ENCODE data around the gene GMCL2. TPM values are rescaled to one million over a fixed set of nuclear protein-coding genes. Genes with fewer than 3 reads are reported as not detected.

The GMCL2 gene
- total RNA-seq, 2 experiments from 2014 or later, result not detected

DNA sequence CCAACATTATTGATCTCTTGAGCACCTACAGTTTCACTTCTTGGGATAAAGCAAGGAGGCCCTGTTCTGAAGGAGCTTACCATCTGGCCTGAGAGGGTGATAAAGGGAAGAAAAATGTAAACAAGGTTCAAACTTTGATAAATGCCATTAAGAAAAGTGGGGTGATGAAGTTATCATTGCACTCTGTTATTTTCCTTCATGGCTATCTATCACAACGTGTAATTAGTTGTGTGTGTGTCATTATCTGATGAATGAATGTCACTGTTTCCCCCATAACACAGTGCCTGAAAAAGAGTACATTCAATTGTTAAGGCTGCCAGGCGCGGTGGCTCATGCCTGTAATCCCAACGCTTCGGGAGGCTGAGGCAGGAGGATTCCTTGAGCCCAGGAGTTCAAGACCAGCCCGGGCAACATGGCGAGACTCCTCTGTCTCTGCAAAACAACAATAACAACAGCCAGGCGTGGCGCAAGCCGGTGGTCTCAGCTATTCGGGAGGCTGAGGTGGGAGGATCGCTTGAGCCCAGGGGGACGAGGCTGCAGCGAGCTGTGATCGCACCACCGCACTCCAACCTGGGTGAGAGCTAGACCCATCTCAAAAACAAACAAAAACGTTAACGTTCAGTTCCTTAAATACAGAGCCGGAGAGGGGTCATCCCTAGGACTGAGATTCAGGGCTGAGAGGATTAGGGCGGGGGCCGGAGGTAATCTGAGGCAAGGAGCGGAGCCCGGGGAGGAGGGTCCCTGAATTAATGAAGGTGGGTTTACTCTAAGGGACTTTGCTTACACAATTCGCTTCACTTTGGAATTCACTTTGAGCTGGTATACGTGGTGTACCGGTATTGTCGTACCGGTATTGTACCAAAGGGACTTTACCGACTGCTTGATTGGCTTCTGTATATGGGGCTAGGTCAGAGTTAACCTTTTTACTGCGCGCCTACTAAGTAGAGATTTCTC is 34.4 kb downstream of the GMCL2 start:
- ChIA-PET POLR2A (interaction anchor here (0.6 kb wide), 2 partner anchors 76 to 689 kb away, joined by 3 read pairs; no protein-coding TSS in a partner anchor), CTCF (interaction anchor here (0.9 to 4.7 kb wide), 7 partner anchors 9 to 77 kb away, joined by 3 to 16 read pairs (median 5); no protein-coding TSS in a partner anchor)
- peaks cover 38% of the 10 kb centered on the region for H3K36me3 Mint-ChIP-seq (ENCODE audit: low read depth)
- H3K4me3 Mint-ChIP-seq, result peak overlapping the region; percentile 94
- H3K9me3 Mint-ChIP-seq, result no peaks in the 10 kb centered on the region
- no peaks in the 10 kb centered on the region for H3K27me3 Mint-ChIP-seq
- peaks cover 50% of the 10 kb centered on the region for H3K4me1 Mint-ChIP-seq
- no peak for DNase-seq
- peak overlapping the region; percentile 92 for H3K27ac Mint-ChIP-seq

DNA sequence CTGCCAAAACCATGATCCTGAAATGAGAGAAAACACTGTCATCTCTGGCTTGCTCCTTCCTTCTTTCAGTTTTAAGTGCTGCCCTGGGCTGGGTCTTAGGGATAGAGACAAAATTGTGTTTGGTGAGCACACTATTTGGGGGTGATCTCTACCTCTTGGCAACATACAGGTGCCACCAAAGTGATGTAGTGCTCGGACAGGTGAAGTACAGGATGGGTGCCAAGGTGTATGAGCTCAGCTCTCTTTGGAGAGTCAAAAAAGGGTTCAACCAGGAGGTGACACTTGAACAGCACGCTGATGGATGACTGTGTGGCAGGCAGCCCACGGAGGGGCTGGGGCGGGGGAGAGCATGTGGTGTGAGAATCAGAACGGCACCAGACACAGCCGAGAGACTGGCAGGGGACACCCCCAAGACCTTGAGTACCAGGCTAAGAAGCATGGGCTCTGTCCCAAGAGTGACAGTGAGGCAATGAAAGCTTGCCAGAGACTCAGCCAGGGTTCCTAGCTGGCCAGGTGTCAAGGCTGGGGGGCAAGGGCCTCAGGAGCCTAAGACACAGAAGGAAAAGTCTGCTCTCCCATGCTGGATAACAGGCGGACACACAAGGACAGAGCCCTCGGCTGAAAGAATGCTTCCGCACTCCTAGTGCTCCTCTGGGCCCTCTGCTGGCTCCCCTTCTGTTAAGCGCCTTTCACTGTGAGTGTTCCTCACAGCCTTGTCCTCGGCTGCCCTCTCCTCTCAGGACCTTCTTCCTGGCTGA is 36.0 kb downstream of the GMCL2 start:
- H3K36me3 Mint-ChIP-seq (ENCODE audit: low read depth), result peaks cover 45% of the 10 kb centered on the region
- ChIA-PET CTCF (interaction anchor here (4.7 kb wide), 1 partner anchor 75 kb away, joined by 16 read pairs; no protein-coding TSS in a partner anchor), POLR2A (interaction anchor here (0.5 kb wide), 1 partner anchor 20 kb away, joined by 3 read pairs; the partner anchor contains the start of gene RMND5B)
- DNase-seq, result no peak
- peaks cover 50% of the 10 kb centered on the region for H3K4me1 Mint-ChIP-seq
- no peaks in the 10 kb centered on the region for H3K9me3 Mint-ChIP-seq
- H3K4me3 Mint-ChIP-seq, result peak overlapping the region; percentile 43
- peak overlapping the region; percentile 58 for H3K27ac Mint-ChIP-seq
- no peaks in the 10 kb centered on the region for H3K27me3 Mint-ChIP-seq

DNA sequence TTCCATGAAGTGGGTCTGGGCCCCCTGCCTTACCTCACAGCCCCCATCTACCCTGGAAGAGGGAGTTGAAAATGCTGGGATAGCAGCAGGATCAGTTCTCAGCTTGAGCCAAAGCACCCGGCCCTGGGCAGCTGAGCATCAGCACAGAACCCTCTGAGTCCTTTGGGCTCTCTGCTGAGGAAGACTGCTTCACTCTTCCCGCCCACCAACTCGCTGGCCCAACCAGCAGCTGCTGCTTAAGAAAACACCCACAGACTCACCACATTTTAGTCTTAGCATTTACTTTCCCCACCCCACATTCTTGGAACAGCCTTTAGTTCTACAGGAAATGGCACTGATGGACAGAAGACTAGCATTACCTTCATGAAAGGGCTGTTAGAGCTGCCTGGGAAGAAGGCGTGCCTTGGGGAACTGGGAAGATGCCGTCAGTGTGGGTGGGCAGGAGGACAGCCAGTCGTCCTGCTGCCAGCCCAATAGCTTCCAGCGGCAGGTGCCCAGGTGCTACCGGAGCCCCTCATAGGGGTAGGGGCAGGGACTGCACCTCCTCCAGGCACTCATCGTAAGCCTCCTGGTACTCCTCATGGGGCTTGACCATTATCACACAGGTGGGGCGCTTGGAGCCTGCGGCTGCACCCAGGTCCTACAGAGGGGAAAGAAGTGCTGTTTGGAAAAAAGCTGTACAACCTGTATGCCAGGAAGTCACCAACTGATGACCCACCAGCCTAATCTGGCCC is 37.8 kb downstream of the GMCL2 start:
- ChIA-PET POLR2A (no interaction called here), CTCF (interaction anchor here (0.6 to 4.7 kb wide), 7 partner anchors 8 to 73 kb away, joined by 3 to 16 read pairs (median 3); partner anchors contain the start of gene RMND5B)
- Mint-ChIP-seq H3K27me3 (no peaks in the 10 kb centered on the region), H3K4me3 (no peak overlapping the region), H3K36me3 (ENCODE audit: low read depth) (peaks cover 51% of the 10 kb centered on the region), H3K27ac (peak overlapping the region; percentile 28), H3K9me3 (no peaks in the 10 kb centered on the region), H3K4me1 (peaks cover 50% of the 10 kb centered on the region)
- no peak for DNase-seq

DNA sequence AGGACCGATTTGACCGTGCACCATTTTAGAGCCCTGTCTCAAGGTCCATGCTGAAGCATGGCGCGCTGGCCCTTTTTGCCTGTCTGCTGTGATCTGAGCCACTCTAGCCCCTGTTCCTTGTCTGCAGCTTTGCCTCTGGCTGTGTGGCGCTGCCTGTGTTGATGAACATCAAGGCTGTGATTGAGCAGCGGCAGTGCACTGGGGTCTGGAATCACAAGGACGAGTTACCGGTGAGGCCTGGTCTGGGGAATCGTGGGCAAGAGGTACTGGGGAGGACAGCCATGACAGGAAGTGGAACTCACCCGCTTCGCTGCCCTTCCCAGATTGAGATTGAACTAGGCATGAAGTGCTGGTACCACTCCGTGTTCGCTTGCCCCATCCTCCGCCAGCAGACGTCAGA is 39.8 kb downstream of the GMCL2 start:
- H3K4me1 Mint-ChIP-seq, result peaks cover 38% of the 10 kb centered on the region

DNA sequence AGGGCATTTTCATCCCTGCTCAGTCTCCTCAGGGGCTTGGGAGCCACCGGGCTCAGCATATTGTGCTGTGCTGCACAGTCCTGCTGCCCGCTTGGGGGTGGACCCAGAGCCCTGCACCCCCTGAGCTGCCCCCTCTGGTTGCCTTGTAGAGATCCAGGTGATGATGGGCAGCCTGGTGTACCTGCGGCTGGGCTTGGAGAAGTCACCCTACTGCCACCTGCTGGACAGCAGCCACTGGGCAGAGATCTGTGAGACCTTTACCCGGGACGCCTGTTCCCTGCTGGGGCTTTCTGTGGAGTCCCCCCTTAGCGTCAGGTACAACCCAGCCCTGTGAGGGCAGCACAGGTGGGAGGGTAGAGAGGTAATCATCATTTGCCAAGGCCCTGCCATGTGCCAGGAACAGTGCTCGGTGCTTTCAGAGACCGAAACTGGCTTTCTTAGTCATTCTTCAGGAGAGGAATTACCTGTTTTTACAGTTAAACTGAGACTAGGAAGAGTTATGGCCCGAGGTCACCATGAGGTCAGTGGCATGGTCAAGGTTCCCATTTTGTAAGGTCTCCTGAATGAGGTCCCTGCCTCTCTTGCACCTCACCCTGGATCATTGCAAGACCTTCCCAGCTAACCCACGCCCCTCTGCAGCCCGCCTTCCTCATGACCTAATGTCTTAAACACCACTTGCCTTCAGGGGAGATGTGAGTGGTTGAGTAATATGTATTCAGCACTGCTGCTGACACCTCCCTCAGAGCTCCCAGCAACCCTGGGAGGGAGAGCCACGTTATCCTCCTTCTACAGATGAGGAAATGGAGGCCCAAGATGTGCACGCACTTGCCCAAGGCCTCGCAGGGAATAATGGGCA is 41.0 kb downstream of the GMCL2 start:
- Mint-ChIP-seq H3K4me1 (peaks cover 27% of the 10 kb centered on the region), H3K27me3 (no peaks in the 10 kb centered on the region), H3K9me3 (no peaks in the 10 kb centered on the region), H3K36me3 (ENCODE audit: low read depth) (peaks cover 43% of the 10 kb centered on the region), H3K4me3 (no peak overlapping the region), H3K27ac (no peak overlapping the region)
- CTCF ChIA-PET, result interaction anchor here (0.9 to 4.1 kb wide), 8 partner anchors 10 to 71 kb away, joined by 3 to 22 read pairs (median 6); no protein-coding TSS in a partner anchor
- peak; percentile 77 for DNase-seq
- POLR2A ChIA-PET, result no interaction called here

More for the DNA sequence above, 39.8 kb downstream of the GMCL2 start:
- no peak for DNase-seq
- CTCF ChIA-PET, result interaction anchor here (1.8 to 4.1 kb wide), 3 partner anchors 26 to 72 kb away, joined by 7 to 22 read pairs (median 16); no protein-coding TSS in a partner anchor
- no peak overlapping the region for H3K4me3 Mint-ChIP-seq
- no peaks in the 10 kb centered on the region for H3K9me3 Mint-ChIP-seq
- no peaks in the 10 kb centered on the region for H3K27me3 Mint-ChIP-seq
- POLR2A ChIA-PET, result no interaction called here
- H3K36me3 Mint-ChIP-seq (ENCODE audit: low read depth), result peaks cover 49% of the 10 kb centered on the region
- H3K27ac Mint-ChIP-seq, result no peak overlapping the region

DNA sequence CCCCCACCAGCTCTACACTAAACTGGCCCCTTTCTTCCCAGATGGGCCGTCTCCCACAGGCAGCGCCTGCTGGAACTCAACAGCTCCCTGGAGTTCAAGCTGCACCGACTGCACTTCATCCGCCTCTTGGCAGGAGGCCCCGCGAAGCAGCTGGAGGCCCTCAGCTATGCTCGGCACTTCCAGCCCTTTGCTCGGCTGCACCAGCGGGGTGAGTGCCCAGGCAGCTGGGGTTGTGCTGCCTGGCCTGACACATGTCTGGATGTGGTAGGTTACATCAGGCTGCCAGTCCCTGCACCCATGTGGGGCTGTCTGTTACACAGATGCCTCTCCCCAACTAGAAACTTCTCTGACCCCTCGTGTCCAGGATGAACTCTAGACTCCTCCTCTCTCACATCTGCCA is 43.3 kb downstream of the GMCL2 start:
- H3K27me3 Mint-ChIP-seq, result no peaks in the 10 kb centered on the region
- peaks cover 31% of the 10 kb centered on the region for H3K36me3 Mint-ChIP-seq (ENCODE audit: low read depth)
- peaks cover 5% of the 10 kb centered on the region for H3K4me1 Mint-ChIP-seq
- DNase-seq, result no peak
- ChIA-PET CTCF (interaction anchor here (0.8 to 2.3 kb wide), 6 partner anchors 8 to 67 kb away, joined by 3 to 21 read pairs (median 4); no protein-coding TSS in a partner anchor), POLR2A (no interaction called here)
- no peak overlapping the region for H3K4me3 Mint-ChIP-seq
- no peak overlapping the region for H3K27ac Mint-ChIP-seq
- no peaks in the 10 kb centered on the region for H3K9me3 Mint-ChIP-seq

DNA sequence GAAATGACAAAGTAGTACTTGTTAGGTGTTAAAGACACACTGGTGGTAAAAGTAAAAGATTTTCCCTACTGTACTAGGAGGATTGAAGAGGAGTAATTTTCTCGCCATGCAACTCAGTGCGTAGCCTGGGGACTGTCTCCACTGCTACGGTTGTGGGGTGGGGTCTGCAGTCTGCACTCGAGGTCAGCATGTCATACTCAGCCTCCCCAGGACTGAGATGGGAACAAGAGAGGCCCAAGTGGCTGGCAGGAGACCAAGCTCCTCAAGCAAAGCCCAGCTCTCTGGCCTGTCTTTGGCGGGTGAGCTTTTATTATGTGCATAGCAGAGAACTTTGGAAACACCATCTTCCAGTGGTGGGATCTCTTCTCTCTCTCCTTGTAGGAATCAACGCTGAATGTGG is 43.9 kb downstream of the GMCL2 start:
- Mint-ChIP-seq H3K4me3 (no peak overlapping the region), H3K36me3 (ENCODE audit: low read depth) (peaks cover 27% of the 10 kb centered on the region), H3K9me3 (no peaks in the 10 kb centered on the region), H3K27me3 (no peaks in the 10 kb centered on the region), H3K27ac (no peak overlapping the region), H3K4me1 (peaks cover 1% of the 10 kb centered on the region)
- CTCF ChIA-PET, result interaction anchor here (0.8 to 2.3 kb wide), 6 partner anchors 9 to 67 kb away, joined by 3 to 21 read pairs (median 4); no protein-coding TSS in a partner anchor
- DNase-seq, result no peak
- POLR2A ChIA-PET, result no interaction called here

DNA sequence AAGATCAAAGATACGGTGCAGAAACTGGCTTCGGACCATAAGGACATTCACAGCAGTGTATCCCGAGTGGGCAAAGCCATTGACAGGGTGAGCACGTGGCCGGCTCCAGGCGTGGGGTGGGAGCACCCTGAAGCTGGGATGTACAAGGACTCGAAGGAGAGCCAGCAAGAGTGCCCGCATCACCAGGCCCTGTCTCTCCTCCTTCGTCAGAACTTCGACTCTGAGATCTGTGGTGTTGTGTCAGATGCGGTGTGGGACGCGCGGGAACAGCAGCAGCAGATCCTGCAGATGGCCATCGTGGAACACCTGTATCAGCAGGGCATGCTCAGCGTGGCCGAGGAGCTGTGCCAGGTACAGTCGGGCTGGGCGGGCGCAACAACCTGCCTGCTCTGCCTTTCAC is 44.5 kb downstream of the GMCL2 start:
- POLR2A ChIA-PET, result interaction anchor here (0.8 kb wide), 1 partner anchor 11 kb away, joined by 3 read pairs; the partner anchor contains the start of gene NHP2
- CTCF ChIA-PET, result interaction anchor here (0.9 to 2.3 kb wide), 4 partner anchors 10 to 66 kb away, joined by 3 to 21 read pairs (median 3); no protein-coding TSS in a partner anchor
- DNase-seq, result no peak
- peaks cover 21% of the 10 kb centered on the region for H3K36me3 Mint-ChIP-seq (ENCODE audit: low read depth)
- no peaks in the 10 kb centered on the region for H3K27me3 Mint-ChIP-seq
- no peak overlapping the region for H3K27ac Mint-ChIP-seq
- H3K9me3 Mint-ChIP-seq, result no peaks in the 10 kb centered on the region
- no peak overlapping the region for H3K4me3 Mint-ChIP-seq
- H3K4me1 Mint-ChIP-seq, result no peaks in the 10 kb centered on the region

DNA sequence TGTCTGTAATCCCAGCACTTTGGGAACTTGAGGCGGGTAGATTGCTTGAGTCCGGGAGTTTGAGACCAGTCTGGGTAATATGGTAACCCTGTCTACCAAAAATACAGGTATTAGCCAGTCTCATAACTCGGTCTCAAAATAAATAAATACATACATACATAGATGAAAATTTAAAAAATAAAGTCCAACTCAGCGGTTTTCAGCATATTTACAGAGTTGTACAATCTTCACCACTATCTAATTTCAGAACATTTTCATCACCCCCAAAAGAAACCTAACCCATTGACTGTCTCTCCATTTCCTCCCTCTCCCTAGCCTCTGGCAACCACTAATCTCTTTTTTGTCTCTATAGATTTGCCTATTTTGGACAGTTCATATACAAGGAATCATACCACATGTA is 45.6 kb downstream of the GMCL2 start:
- ChIA-PET POLR2A (no interaction called here), CTCF (interaction anchor here (0.6 to 1.2 kb wide), 3 partner anchors 8 to 189 kb away, joined by 3 read pairs; no protein-coding TSS in a partner anchor)
- H3K4me1 Mint-ChIP-seq, result peaks cover 1% of the 10 kb centered on the region
- H3K9me3 Mint-ChIP-seq, result no peaks in the 10 kb centered on the region
- H3K27me3 Mint-ChIP-seq, result no peaks in the 10 kb centered on the region
- H3K4me3 Mint-ChIP-seq, result no peak overlapping the region
- no peak for DNase-seq
- peaks cover 15% of the 10 kb centered on the region for H3K36me3 Mint-ChIP-seq (ENCODE audit: low read depth)
- H3K27ac Mint-ChIP-seq, result no peak overlapping the region

DNA sequence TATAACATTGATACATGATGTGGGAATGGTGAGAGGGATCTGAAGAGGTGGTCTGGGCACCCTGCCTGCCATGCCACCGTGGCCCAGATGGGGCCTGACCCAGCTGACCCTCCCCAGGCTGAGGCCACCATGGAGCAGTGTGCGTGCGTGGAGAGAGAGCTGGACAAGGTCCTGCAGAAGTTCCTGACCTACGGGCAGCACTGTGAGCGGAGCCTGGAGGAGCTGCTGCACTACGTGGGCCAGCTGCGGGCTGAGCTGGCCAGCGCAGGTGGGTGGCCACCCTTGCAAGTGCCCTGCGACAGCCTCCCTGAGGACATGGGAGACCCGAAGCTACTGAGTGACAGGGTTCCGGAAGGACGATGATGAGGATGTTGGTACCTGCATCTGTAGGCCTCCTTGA is 49.2 kb downstream of the GMCL2 start:
- Mint-ChIP-seq H3K9me3 (no peaks in the 10 kb centered on the region), H3K36me3 (ENCODE audit: low read depth) (peaks cover 7% of the 10 kb centered on the region), H3K27ac (no peak overlapping the region), H3K27me3 (no peaks in the 10 kb centered on the region), H3K4me3 (no peak overlapping the region), H3K4me1 (peaks cover 9% of the 10 kb centered on the region)
- ChIA-PET POLR2A (no interaction called here), CTCF (interaction anchor here (1.4 to 6.0 kb wide), 2 partner anchors 15 to 18 kb away, joined by 4 to 39 read pairs; no protein-coding TSS in a partner anchor)
- no peak for DNase-seq

DNA sequence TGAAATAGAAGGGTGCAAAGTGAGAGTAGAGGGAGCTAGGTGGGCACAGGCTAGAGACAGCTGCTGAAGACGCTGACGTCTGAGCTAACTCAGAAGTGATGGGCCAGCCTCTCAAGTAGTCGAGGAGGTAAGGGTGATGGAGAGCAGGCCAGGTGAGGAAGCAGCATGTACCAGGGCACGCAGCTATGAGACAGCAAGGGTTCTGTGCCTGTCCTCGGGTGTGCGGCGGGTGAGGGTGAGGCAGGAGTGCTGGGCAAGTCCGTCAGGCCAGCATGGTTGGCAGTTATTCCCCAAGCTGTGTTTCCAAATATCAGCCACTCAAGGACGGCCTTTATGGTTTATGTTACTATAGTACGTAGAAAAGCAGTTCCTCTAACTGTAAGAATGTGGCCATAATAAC is 50.2 kb downstream of the GMCL2 start:
- Mint-ChIP-seq H3K27ac (no peak overlapping the region), H3K36me3 (ENCODE audit: low read depth) (peaks cover 7% of the 10 kb centered on the region), H3K4me1 (peaks cover 12% of the 10 kb centered on the region), H3K27me3 (no peaks in the 10 kb centered on the region), H3K4me3 (no peak overlapping the region), H3K9me3 (no peaks in the 10 kb centered on the region)
- DNase-seq, result no peak
- CTCF ChIA-PET, result interaction anchor here (0.6 to 6.0 kb wide), 5 partner anchors 9 to 26 kb away, joined by 3 to 39 read pairs (median 6); partner anchors contain the start of gene NHP2
- POLR2A ChIA-PET, result no interaction called here

Measured in activated CD4-positive, alpha-beta T cell treated with anti-CD3 and anti-CD28 coated beads, Interleukin-2, amount 10 ng/mL, durations not matched to agents 7 days and 5 days (primary cell).